Keratinocyte (primary cell): ENCODE measurements around the gene UBE2D4.
"Not testable (repeated sequence)": the region's sequence is repeated elsewhere in the genome, so short reads cannot be mapped to it uniquely, and the experiment has no call there.

Experiments used
- CTCF ChIP-seq, 3 experiments: IDR thresholded peaks in 1 of 3; conservative IDR thresholded peaks in 1 of 3; optimal IDR thresholded peaks in 1 of 3; 2 replicates in 2 of 3; 3 replicates in 1 of 3; pipeline versions ENCODE3 to v1.5.1; 2011; ENCODE audit warnings: low read length in 3 of 3, mild to moderate bottlenecking in 3 of 3, moderate library complexity in 2 of 3, control low read depth in 1 of 3, inconsistent platforms in 1 of 3; ENCODE audit not compliant: insufficient read depth in 2 of 3; ENCODE audit errors: extremely low read depth in 1 of 3
- EZH2 ChIP-seq: IDR thresholded peaks from one replicate; pipeline ENCODE4 v1.6.1; 2012; ENCODE audit warnings: inconsistent platforms, mild to moderate bottlenecking, low read length, moderate library complexity

- TF ChIP-seq CTCF (optimal IDR thresholded peaks at IDR 0.05 in 1 of 3, IDR thresholded peaks at IDR 0.05 in 1 of 3, conservative IDR thresholded peaks at IDR 0.05 in 1 of 3; ENCODE audit: extremely low read depth in 1 of 3, insufficient read depth in 2 of 3, low read length in 3 of 3); EZH2: not testable (repeated sequence)
Measured at GRCh38 chr7:43990829-43991228, 64.6 kb downstream of the UBE2D4 start.
